ENCODE results near the gene CCDC169. TPM values are rescaled to one million over a fixed set of nuclear protein-coding genes. Genes with fewer than 3 reads are reported as not detected.

The CCDC169 gene
- total RNA-seq, 1 donor from 2014 or later: 3.2 TPM

- no peak for TF ChIP-seq CTCF (conservative IDR thresholded peaks at IDR 0.05; ENCODE audit: low read depth, low read length)
- no peak overlapping the region for H3K4me3 ChIP-seq (ENCODE audit: low read depth, low read length)
- DNase-seq (ENCODE audit: low read depth): no peak
Observed at GRCh38 chr13:36183901-36184300, 113.7 kb downstream of the CCDC169 start.

Other genes starting within 250 kb of the CCDC169 start
- 1.2 and 2.2 TPM in 2 replicates for gene DCLK1, start 166.4 kb downstream of the CCDC169 start, total RNA-seq
- gene SOHLH2, start 83.3 kb downstream of the CCDC169 start, total RNA-seq: not detected in 2 replicates
- gene SPART, start 48.6 kb upstream of the CCDC169 start, total RNA-seq: 21.2 and 24.7 TPM in 2 replicates
- 0.22 and 0.81 TPM in 2 replicates for gene CCNA1, start 134.7 kb upstream of the CCDC169 start, total RNA-seq